Stimulated activated CD4-positive, alpha-beta T cell treated with anti-CD3 and anti-CD28 coated beads, TNF-alpha, amount 100 ng/mL, for 1 hour (primary cell): ENCODE results near the gene SLC17A9.

Source experiments
- DNase-seq, 3 donors: peaks; one replicate each; pipeline ENCODE4 v3.0.0-alpha.2; 2020; ENCODE audit warnings: low read depth in 3 of 3, low spot score in 1 of 3

SLC17A9 gene

GRCh38 chr20:62952373-62952967, at the start of gene SLC17A9:
Gene SLC17A9, plus strand, starts transcription at chr20:62952709. Its CDS starts 122 bp downstream, at chr20:62952831.
- no peak for DNase-seq

DNA sequence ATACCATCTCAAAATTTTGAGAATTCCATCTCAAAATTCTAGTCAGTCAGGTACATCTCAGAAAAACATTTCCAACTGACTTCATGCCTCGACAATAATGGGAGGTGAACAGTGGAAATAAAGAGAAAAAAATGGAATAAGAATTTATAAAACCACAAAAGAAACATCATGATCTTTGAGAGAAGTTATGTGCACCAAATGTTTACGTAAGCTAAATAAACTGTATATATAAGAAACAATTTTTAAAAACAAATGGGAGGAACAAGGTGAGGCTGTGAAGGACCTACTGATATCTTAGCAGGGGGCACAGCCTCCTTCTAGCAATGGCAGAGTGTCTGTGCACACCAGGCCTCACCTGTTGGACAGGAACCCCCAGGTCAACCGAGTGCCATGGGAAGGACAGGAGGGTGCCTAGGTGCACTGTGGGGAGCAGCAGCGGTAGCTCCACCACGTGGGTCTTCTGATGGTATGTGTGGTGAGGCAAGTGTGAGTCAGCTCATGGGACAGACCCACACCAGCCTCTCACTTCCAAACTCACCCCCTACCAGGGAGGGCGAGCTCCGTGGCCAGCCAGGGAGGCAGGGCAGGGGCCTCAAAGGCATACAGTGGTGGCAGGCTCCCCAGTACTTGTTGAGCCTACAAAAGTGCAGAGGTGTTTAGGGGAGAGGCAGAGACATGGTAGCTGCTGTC, 49.4 kb upstream of the SLC17A9 start:
- no peak for DNase-seq

DNA sequence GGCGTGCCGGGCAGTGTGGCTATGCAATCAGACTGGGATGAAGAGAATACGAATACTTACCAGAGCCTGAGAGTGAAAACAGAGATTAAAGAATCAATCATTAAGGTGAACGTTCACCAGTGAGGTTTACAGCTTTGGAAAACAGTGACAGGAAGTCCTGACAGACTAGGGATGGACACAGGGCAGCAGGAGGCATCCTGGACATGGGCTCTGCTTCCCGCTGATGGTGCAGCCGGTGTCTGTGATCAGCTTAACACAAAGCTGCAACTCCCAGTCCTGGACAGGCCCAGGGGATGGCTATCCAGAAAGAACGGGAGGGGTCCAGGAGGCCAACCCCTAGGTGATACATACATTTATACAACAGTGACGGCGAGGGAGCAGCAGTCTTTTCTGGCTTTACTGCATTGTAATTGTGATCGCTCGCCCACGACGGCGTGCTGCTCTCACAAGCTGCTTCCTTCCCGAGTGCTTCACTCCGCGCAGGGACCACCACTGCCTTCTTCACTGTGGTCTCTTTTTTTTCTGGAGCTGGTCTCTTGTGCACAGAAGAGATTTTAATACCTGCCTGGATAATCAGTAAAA, 46.9 kb upstream of the SLC17A9 start:
- no peak for DNase-seq

GRCh38 chr20:62906209-62906608, 46.3 kb upstream of the SLC17A9 start:
- DNase-seq, result no peak

DNA sequence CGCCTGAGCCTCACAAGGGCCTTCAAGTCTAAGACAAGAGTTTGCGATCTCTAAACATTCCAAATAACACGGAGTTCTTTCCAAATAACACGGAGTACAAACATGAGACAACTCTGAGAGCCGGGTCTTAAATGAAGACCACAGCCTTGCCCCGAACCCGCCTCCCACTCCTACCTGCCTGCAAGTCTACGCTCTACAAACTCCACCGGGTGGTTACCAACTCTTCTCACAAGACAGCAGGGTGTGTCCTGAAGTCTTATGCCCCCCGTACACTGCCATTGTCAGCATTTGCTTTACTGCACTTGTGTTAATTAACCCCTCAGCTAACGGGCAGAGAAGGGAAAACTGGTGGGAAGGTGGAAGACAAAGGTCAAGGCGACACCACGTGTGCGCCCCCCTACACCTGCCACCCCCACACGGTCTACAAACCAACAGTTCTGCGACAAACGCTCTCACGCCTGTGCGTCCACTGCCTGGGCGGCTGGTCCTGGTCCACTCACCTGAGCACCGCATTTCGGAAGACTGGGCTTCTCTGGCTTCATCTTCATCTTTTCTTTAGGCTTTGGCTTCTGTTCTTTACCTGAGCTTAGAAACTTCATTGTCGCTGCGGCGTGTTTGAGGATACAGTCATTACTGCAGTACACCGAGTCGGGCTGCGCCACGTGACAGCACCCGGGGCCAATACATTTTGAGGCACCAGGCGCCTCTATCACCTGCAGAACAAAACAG, 45.7 kb upstream of the SLC17A9 start:
- no peak for DNase-seq

GRCh38 chr20:62907384-62908317, 44.9 kb upstream of the SLC17A9 start:
- DNase-seq, result no peak

GRCh38 chr20:62908971-62909791, 43.3 kb upstream of the SLC17A9 start:
- DNase-seq, result no peak

GRCh38 chr20:62910217-62910766, 42.2 kb upstream of the SLC17A9 start:
- DNase-seq, result no peak

DNA sequence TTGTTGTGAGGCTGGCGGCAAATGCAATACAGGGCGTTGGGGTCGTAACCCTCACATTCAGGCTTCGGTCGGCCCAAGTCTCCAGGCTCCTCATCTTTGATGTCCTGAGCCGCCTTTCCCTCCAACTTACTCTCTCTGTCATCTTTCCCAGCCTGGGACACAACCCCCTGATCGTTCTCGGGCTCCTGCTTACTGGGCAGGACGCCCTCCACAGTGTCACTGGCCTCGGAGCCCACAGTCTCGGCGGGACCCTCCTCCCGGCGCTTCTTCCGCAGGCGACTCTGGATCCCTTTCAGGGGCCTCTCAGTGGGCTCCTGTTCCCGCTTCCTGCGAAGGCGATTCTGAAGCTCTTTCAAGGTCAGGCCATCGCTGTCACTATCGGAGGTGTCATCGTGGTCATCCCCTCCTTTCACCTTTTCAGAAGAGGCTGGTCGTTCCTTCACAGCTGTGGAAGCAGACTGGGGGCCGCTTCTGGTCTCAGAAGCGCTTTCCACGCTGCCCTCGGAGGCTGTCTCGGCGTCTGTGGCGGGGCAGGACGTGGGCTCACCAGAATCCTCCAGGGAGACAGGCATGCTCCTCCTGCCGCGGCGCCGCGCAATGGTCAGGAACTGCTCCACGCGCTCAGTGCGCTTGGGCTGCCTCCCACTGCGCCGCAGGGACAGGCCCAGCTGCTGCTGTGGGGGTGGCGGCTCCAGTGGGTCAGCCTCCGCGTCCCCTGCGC, 41.6 kb upstream of the SLC17A9 start:
- DNase-seq, result no peak

GRCh38 chr20:62911701-62912280, 40.7 kb upstream of the SLC17A9 start:
- DNase-seq, result no peak

DNA sequence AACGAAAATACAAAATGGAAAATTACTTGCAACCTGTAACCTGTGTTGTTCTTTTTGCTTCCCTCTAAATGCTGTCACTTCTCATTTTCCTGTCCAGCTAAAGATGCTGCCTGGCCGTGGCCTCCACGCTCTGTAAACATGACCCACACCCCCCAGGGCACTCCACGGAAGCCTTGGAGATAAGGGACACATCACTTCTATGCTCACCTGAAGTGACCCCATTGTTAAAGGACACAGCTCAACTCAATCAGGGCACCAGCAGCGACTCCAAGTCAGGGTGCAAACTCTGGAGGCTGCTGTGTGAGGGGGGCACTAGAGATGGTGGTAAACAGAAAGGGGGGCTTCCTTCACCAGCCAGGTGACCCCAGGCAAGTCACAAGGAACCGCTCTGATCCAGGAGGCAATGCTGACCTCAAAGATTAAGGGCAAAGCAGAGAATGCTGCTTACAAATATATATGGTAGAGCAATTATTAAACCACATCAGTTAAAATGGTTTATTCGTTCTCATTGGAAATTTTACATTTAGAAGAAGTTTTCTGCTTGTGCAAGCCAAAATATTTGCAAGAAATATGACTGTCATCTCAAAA, 39.4 kb upstream of the SLC17A9 start:
- no peak for DNase-seq

- no peak for DNase-seq
Observed at GRCh38 chr20:62914436-62914835, 38.1 kb upstream of the SLC17A9 start.

GRCh38 chr20:62914970-62915457, 37.5 kb upstream of the SLC17A9 start:
- no peak for DNase-seq

DNA sequence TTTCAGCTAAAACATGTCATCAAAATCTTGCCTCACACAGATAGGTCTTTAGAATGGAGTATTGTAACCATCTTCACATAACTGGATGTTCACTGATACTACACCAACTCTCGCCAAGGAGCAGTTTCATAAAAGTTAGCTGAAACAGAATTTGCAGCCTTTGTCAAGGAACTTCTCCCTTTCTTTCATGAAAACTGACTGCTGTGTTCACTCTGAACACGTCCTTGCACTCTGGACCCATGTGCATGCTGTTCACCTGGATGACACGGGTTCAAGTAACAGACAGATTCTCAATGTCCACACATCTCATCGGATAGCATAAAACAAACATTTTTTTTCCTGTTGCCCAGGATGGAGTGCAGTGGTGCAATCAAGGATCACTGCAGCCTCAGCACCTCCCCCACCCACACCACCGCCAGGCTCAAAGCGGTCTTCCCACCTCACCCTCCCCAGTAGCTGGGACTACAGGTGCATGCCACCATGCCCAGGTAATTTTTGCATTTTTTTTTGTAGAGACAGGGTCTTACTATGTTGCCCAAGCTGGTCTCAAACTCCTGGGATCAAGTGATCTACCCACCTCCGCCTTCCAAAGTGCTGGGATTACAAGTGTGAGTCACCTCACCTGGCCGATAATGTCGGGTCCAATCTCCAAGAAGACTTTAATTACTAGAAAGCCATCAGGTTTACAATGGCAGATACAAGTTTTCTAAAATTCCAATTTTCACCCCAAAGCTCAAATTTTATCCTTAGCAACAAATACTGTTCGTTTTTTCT, 35.6 kb upstream of the SLC17A9 start:
- no peak for DNase-seq

- DNase-seq, result no peak
Observed at GRCh38 chr20:62917720-62918119, 34.8 kb upstream of the SLC17A9 start.

DNA sequence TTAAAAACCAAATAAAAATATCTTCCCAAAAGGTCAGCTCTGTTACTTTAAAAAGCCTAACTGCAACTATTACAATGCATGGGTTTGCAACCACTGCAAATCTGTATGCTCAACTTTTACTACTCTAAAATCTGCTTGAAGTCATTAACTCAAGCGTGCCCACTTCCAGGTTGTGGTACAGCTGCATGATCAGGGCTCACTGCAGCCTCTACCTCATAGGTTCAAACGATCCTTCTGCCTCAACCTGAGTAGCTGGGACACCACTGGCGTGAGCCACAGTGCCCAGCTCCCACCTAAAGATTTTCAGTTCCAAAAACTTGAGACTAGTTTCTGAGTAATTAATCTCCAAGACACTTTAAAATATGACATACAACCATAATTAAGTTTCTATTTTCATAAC, 34.4 kb upstream of the SLC17A9 start:
- no peak for DNase-seq

GRCh38 chr20:62918831-62919230, 33.7 kb upstream of the SLC17A9 start:
- DNase-seq, result no peak
